ENCODE data around the gene C1orf94.

DNA sequence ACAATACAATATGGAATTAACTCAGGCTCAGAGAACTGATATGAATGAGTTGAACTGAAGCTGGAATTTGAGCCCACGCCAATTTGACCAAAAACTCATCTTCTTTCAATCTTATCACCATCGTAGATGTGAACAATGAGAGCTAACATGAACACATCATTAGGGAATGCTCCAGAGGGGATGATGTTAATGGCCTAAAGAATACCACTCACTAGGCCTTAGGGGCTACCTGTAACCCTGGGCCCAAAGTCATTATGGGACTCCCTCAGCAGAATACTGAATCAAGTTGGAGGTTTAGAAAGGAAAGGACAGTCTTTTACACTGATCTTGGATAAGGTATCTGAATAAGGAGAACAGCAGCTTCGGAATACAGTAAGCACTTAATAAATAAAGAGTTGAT lies 73.6 kb downstream of the C1orf94 start:
- TF ChIP-seq, protein P1, sequence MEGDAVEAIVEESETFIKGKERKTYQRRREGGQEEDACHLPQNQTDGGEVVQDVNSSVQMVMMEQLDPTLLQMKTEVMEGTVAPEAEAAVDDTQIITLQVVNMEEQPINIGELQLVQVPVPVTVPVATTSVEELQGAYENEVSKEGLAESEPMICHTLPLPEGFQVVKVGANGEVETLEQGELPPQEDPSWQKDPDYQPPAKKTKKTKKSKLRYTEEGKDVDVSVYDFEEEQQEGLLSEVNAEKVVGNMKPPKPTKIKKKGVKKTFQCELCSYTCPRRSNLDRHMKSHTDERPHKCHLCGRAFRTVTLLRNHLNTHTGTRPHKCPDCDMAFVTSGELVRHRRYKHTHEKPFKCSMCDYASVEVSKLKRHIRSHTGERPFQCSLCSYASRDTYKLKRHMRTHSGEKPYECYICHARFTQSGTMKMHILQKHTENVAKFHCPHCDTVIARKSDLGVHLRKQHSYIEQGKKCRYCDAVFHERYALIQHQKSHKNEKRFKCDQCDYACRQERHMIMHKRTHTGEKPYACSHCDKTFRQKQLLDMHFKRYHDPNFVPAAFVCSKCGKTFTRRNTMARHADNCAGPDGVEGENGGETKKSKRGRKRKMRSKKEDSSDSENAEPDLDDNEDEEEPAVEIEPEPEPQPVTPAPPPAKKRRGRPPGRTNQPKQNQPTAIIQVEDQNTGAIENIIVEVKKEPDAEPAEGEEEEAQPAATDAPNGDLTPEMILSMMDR (IDR thresholded peaks at IDR 0.05) = no peak
- TF ChIP-seq POLR2A (IDR thresholded peaks at IDR 0.05) (no peak), EP300 (IDR thresholded peaks at IDR 0.05) (no peak)

Measured in ovary (tissue), 3 donors.